Esophagus muscularis mucosa (tissue), 4 donors: ENCODE results near the gene SRRM3. TPM values are rescaled to one million over a fixed set of nuclear protein-coding genes. Genes with fewer than 3 reads are reported as not detected.
"Not testable (repeated sequence)": the region's sequence is repeated elsewhere in the genome, so short reads cannot be mapped to it uniquely, and the experiment has no call there.

Source experiments
- DNase-seq: peaks from one replicate; pipeline ENCODE4 v3.0.0-alpha.2; 2017; ENCODE audit errors: extremely low spot score
- H3K27ac ChIP-seq, 4 donors: fragments of 200-600 bp; sonication (generic); replicated peaks in 1 of 4; 1 replicate in 3 of 4; 2 replicates in 1 of 4; pipeline ENCODE4 v1.5.1; 2016 to 2019; ENCODE audit warnings: mild to moderate bottlenecking in 1 of 4
- H3K27me3 ChIP-seq, 4 donors: fragments of 200-600 bp; sonication (generic); one replicate each; pipeline versions ENCODE4 v1.5.1 to v1.6.0; 2016 to 2019
- H3K36me3 ChIP-seq, 4 donors: fragments of 200-600 bp; sonication (generic); one replicate each; pipeline ENCODE4 v1.5.1; 2016 to 2019
- H3K4me1 ChIP-seq, 4 donors: fragments of 200-600 bp; sonication (generic); one replicate each; pipeline ENCODE4 v1.5.1; 2016 to 2019
- H3K4me3 ChIP-seq, 4 donors: fragments of 200-600 bp; sonication (generic); 1 replicate in 2 of 4; 2 replicates in 2 of 4; pipeline ENCODE4 v1.5.1; 2016 to 2019; ENCODE audit warnings: mild to moderate bottlenecking in 4 of 4, moderate library complexity in 1 of 4
- H3K9me3 ChIP-seq, 4 donors: fragments of 200-600 bp; sonication (generic); 1 replicate in 3 of 4; 2 replicates in 1 of 4; pipeline ENCODE4 v1.5.1; 2016 to 2019
- EP300 ChIP-seq: sonication (generic); formaldehyde crosslinking; IDR thresholded peaks from one replicate; pipeline ENCODE4 v1.6.1; 2017; ENCODE audit warnings: antibody characterized with exemption
- POLR2A ChIP-seq: fragments of 450-650 bp; IDR thresholded peaks from one replicate; pipeline ENCODE4 v1.6.1; 2017; ENCODE audit warnings: antibody characterized with exemption, moderate library complexity, mild to moderate bottlenecking, low read depth
- POLR2AphosphoS5 ChIP-seq, 2 donors: sonication (generic); formaldehyde crosslinking; IDR thresholded peaks; one replicate each; pipeline ENCODE4 v1.6.1; 2017; ENCODE audit warnings: antibody characterized with exemption in 2 of 2
- WGBS: methylation state at CpG from one replicate; pipeline ENCODE4 v1.1.5; 2018; 5-methylcytosine and 5-hydroxymethylcytosine counted together
- intact Hi-C: fragments of 100-400 bp; cut with DNase I; formaldehyde crosslinking; loops from one replicate; pipeline ENCODE4 v1.15.1; 2023
- total RNA-seq, 4 donors: library from RNA; depleted of rRNA; stranded (reverse); fragments of >200 nt; gene quantifications; one replicate each; pipeline versions ENCODE4 v1.1.0 to v1.2.1, GENCODE V29; 2016
- TF ChIP-seq, protein P1 (sequence below), 3 experiments: fragments of 200-600 bp in 2 of 3; fragments of 450-650 bp in 1 of 3; sonication (generic) in 2 of 3; IDR thresholded peaks; one replicate each; pipeline ENCODE4 v1.5.1; 2017 to 2019; ENCODE audit warnings: antibody characterized with exemption in 3 of 3, mild to moderate bottlenecking in 2 of 3, moderate library complexity in 1 of 3

SRRM3 gene
- total RNA-seq, 4 donors from 2014 or later = 2.1 to 4.9 (median 2.7) TPM

- 68% methylated on average over 2 of the region's 2 CpGs for WGBS
- H3K36me3 ChIP-seq = no peaks in the 10 kb centered on the region
- H3K4me1 ChIP-seq = no peaks in the 10 kb centered on the region
- no peak overlapping the region for H3K27ac ChIP-seq
- TF ChIP-seq EP300 (no peak), POLR2AphosphoS5 (IDR thresholded peaks at IDR 0.05) (no peak)
- H3K4me3 ChIP-seq = no peak overlapping the region
- H3K27me3 ChIP-seq = peaks cover 0 to 94% (median 2%) of the 10 kb centered on the region in 4 donors
- no peaks in the 10 kb centered on the region for H3K9me3 ChIP-seq
- no peak for DNase-seq
- intact Hi-C loops = no loop called here
These were observed 24.3 kb downstream of the SRRM3 start for GRCh38 chr7:76225951-76226350.

- WGBS = 69% methylated on average over 1 of the region's 1 CpG
These were observed 25.3 kb downstream of the SRRM3 start for GRCh38 chr7:76226878-76227423.

GRCh38 chr7:76230214-76230613 is 28.5 kb downstream of the SRRM3 start:
- H3K36me3 ChIP-seq = no peaks in the 10 kb centered on the region
- H3K9me3 ChIP-seq = no peaks in the 10 kb centered on the region
- DNase-seq = no peak
- intact Hi-C loops = no loop called here
- 81% methylated on average over 5 of the region's 5 CpGs for WGBS
- peaks cover 0 to 99% (median 27%) of the 10 kb centered on the region in 4 donors for H3K27me3 ChIP-seq
- H3K4me1 ChIP-seq = peaks cover 4 to 8% (median 7%) of the 10 kb centered on the region in 4 donors
- no peak overlapping the region for H3K4me3 ChIP-seq
- H3K27ac ChIP-seq = no peak overlapping the region
- TF ChIP-seq POLR2A (no peak), POLR2AphosphoS5 (IDR thresholded peaks at IDR 0.05) (no peak), EP300 (no peak)
- TF ChIP-seq, protein P1, sequence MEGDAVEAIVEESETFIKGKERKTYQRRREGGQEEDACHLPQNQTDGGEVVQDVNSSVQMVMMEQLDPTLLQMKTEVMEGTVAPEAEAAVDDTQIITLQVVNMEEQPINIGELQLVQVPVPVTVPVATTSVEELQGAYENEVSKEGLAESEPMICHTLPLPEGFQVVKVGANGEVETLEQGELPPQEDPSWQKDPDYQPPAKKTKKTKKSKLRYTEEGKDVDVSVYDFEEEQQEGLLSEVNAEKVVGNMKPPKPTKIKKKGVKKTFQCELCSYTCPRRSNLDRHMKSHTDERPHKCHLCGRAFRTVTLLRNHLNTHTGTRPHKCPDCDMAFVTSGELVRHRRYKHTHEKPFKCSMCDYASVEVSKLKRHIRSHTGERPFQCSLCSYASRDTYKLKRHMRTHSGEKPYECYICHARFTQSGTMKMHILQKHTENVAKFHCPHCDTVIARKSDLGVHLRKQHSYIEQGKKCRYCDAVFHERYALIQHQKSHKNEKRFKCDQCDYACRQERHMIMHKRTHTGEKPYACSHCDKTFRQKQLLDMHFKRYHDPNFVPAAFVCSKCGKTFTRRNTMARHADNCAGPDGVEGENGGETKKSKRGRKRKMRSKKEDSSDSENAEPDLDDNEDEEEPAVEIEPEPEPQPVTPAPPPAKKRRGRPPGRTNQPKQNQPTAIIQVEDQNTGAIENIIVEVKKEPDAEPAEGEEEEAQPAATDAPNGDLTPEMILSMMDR (IDR thresholded peaks at IDR 0.05) = no peak

More at GRCh38 chr7:76226878-76227423, 25.3 kb downstream of the SRRM3 start:
- H3K4me1 ChIP-seq, intact Hi-C loops, H3K4me3 ChIP-seq, H3K9me3 ChIP-seq, H3K36me3 ChIP-seq, DNase-seq, H3K27ac ChIP-seq: not testable (repeated sequence)
- peaks cover 0 to 95% (median 5%) of the 10 kb centered on the region in 4 donors for H3K27me3 ChIP-seq

DNA sequence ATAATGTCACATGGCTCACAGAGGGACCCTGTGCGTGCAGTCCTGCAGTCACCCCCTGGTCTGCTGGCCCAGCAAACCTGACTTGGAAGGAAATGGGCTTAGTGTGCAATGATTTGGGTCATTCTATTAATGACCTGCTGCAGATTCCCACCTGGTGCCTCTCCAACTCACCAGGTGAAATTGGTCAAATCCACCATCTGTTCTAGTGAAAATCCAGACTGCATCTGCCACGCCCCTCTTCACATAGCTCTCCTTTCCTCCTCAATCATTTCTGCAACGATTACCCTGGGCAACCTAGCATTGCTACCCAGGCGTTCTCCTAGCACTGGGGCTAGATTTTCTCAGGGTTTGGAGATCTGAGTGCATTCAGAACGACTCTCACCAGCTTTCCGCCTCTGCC is 29.4 kb downstream of the SRRM3 start:
- TF ChIP-seq POLR2AphosphoS5 (IDR thresholded peaks at IDR 0.05) (no peak), POLR2A (no peak)
- TF ChIP-seq, protein P1 (IDR thresholded peaks at IDR 0.05) = no peak
- no peak for DNase-seq
- intact Hi-C loops = no loop called here
- Histone ChIP-seq H3K4me3 (no peak overlapping the region), H3K36me3 (no peaks in the 10 kb centered on the region), H3K27ac (no peak overlapping the region), H3K27me3 (peaks cover 0 to 95% (median 27%) of the 10 kb centered on the region in 4 donors), H3K4me1 (peaks cover 4 to 10% (median 9%) of the 10 kb centered on the region in 4 donors), H3K9me3 (no peaks in the 10 kb centered on the region)
- 70% methylated on average over 6 of the region's 6 CpGs for WGBS

DNA sequence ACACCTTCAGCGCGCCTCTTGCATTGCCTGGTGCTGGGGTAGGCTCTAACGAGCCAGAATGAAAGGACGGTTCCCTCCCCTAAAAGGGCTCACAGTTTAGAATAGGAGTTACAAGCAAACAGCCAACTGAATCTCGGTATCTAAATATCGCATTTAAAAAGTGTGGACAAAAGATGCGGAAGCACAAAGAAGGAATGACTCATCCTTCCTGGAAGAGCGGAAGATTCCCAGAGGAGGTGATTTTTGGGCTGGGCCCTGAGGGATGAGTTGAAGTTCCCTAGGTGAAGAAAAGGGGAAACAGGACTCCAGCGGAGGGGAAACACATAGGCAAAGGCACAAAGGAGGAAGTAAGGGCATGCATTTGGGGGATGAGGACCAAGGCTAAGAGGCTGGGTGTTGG is 29.9 kb downstream of the SRRM3 start:
- TF ChIP-seq EP300 (no peak), POLR2AphosphoS5 (IDR thresholded peaks at IDR 0.05) (no peak)
- H3K36me3 ChIP-seq = no peaks in the 10 kb centered on the region
- no peak overlapping the region for H3K27ac ChIP-seq
- no peaks in the 10 kb centered on the region for H3K9me3 ChIP-seq
- peaks cover 0 to 94% (median 27%) of the 10 kb centered on the region in 4 donors for H3K27me3 ChIP-seq
- WGBS = 50% methylated on average over 9 of the region's 9 CpGs
- DNase-seq = no peak
- intact Hi-C loops = no loop called here
- no peak overlapping the region for H3K4me3 ChIP-seq
- peaks cover 4 to 10% (median 9%) of the 10 kb centered on the region in 4 donors for H3K4me1 ChIP-seq

- peaks cover 4 to 10% (median 9%) of the 10 kb centered on the region in 4 donors for H3K4me1 ChIP-seq
- TF ChIP-seq EP300 (no peak), POLR2AphosphoS5 (IDR thresholded peaks at IDR 0.05) (no peak), POLR2A (no peak)
- TF ChIP-seq, protein P1 (IDR thresholded peaks at IDR 0.05) = no peak
- H3K27me3 ChIP-seq = peaks cover 0 to 94% (median 27%) of the 10 kb centered on the region in 4 donors
- intact Hi-C loops = no loop called here
- no peak for DNase-seq
- no peaks in the 10 kb centered on the region for H3K36me3 ChIP-seq
- no peak overlapping the region for H3K4me3 ChIP-seq
- H3K9me3 ChIP-seq = no peaks in the 10 kb centered on the region
- H3K27ac ChIP-seq = no peak overlapping the region
- 78% methylated on average over 10 of the region's 10 CpGs for WGBS
These were observed 31.0 kb downstream of the SRRM3 start for GRCh38 chr7:76232698-76233097.
